Fibroblast of mammary gland (primary cell): ENCODE data around the gene HOXA4.

Experiments used
- DNase-seq: peaks from one replicate; pipeline ENCODE4 v3.0.0-alpha.2; 2010; ENCODE audit warnings: low read depth
- H3K4me3 ChIP-seq: 2 replicates; pipeline ENCODE4 v1.5.1; 2011; ENCODE audit warnings: low read depth, mild to moderate bottlenecking, low read length, moderate library complexity; ENCODE audit not compliant: control insufficient read depth
- TF ChIP-seq, protein P1 (sequence below): conservative IDR thresholded peaks from 2 replicates; pipeline ENCODE4 v1.5.1; 2011; ENCODE audit warnings: low read depth, low read length, inconsistent platforms; ENCODE audit not compliant: control insufficient read depth, insufficient read depth

HOXA4 gene

GRCh38 chr7:27145165-27145913, 14.8 kb upstream of the HOXA4 start:
- peak; percentile 37 for DNase-seq
- H3K4me3 ChIP-seq, result peak overlapping the region; percentile 12
- TF ChIP-seq, protein P1, sequence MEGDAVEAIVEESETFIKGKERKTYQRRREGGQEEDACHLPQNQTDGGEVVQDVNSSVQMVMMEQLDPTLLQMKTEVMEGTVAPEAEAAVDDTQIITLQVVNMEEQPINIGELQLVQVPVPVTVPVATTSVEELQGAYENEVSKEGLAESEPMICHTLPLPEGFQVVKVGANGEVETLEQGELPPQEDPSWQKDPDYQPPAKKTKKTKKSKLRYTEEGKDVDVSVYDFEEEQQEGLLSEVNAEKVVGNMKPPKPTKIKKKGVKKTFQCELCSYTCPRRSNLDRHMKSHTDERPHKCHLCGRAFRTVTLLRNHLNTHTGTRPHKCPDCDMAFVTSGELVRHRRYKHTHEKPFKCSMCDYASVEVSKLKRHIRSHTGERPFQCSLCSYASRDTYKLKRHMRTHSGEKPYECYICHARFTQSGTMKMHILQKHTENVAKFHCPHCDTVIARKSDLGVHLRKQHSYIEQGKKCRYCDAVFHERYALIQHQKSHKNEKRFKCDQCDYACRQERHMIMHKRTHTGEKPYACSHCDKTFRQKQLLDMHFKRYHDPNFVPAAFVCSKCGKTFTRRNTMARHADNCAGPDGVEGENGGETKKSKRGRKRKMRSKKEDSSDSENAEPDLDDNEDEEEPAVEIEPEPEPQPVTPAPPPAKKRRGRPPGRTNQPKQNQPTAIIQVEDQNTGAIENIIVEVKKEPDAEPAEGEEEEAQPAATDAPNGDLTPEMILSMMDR, result no peak

GRCh38 chr7:27144781-27145164, 14.2 kb upstream of the HOXA4 start:
- peak; percentile 27 for DNase-seq
- TF ChIP-seq, protein P1, result no peak
- peak overlapping the region; percentile 12 for H3K4me3 ChIP-seq

DNA sequence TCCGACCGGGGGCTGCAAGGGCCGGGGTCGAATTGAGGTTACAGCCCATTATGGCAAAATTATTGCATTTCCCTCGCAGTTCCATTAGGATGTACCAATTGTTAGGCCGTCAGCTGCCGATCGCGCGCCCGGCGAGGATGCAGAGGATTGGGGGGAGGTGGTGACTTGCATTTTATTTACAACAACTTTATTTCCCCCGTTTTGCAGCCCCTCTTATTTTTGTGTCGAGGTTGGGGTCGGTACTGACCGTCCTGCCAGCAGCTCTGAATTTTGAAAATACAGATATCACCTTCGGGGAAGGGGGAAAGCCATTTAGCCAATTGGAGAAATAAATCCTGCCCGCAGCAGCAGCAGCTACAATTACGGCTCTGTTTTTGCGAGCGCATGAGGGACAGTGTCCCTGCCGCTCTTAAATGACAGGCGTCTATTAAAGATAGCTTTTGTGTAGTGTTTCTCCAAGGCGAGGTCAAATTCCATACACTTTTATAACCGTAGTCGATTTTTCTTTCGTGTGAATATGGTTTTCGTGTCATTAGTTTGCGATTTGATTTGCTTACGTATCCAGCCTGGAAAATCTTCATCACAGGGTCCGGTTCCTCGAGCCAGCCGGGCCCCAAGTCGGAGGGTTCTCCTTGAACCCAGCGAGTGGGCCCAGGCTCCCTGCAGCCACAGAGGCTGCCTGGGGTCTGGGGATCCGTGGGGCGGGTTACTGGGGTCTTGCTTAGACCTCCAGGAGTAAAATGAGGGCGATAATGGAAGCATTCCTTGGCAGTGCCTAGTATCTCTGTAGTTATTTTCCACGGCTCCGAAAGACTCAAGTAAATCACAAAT, 13.6 kb upstream of the HOXA4 start:
- H3K4me3 ChIP-seq, result peak overlapping the region; percentile 30
- TF ChIP-seq, protein P1, result no peak
- peak; percentile 58 for DNase-seq

GRCh38 chr7:27143023-27143949, 12.7 kb upstream of the HOXA4 start, which contains the start of gene HOXA5:
TSS of gene HOXA5 (minus strand) at chr7:27143681. CDS start at chr7:27143607, 74 bp downstream.
- TF ChIP-seq, protein P1, result peak; percentile 50
- peak within 1 kb of the TSS; percentile 75 for H3K4me3 ChIP-seq
- peak; percentile 100 for DNase-seq

- TF ChIP-seq, protein P1, result no peak
- H3K4me3 ChIP-seq, result peak overlapping the region; percentile 75
- DNase-seq, result no peak
Measured at GRCh38 chr7:27142580-27143022, 12.0 kb upstream of the HOXA4 start.
